ENCODE measurements around the gene SDF4. TPM values are rescaled to one million over a fixed set of nuclear protein-coding genes. Genes with fewer than 3 reads are reported as not detected.
"Not testable (repeated sequence)": the region's sequence is repeated elsewhere in the genome, so short reads cannot be mapped to it uniquely, and the experiment has no call there.

SDF4 gene
- total RNA-seq, 1 donor = 50.0 TPM

DNA sequence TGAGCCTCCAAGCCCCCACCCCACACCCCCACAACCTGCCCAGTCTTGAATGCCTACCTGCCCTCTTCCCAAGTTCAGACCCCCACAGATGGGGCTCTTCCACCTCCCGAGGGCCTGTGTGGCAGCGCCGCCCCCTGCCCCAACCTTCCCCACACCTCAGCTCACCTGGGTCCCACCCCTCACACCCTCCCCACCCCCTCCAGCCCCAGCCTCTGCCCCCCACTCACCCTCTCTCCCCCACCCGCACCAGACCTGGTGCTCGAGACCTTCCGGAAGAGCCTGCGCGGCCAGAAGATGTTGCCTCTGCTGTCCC lies 34.7 kb downstream of the SDF4 start:
- Histone ChIP-seq H3K27me3 (ENCODE audit: insufficient read depth, low read length) (no peaks in the 10 kb centered on the region), H3K9me3 (ENCODE audit: low read depth, low read length) (peaks cover 5% of the 10 kb centered on the region), H3K4me1 (ENCODE audit: insufficient read depth, low read length) (peaks cover 4% of the 10 kb centered on the region), H3K4me3 (ENCODE audit: low read length) (no peak overlapping the region)

DNA sequence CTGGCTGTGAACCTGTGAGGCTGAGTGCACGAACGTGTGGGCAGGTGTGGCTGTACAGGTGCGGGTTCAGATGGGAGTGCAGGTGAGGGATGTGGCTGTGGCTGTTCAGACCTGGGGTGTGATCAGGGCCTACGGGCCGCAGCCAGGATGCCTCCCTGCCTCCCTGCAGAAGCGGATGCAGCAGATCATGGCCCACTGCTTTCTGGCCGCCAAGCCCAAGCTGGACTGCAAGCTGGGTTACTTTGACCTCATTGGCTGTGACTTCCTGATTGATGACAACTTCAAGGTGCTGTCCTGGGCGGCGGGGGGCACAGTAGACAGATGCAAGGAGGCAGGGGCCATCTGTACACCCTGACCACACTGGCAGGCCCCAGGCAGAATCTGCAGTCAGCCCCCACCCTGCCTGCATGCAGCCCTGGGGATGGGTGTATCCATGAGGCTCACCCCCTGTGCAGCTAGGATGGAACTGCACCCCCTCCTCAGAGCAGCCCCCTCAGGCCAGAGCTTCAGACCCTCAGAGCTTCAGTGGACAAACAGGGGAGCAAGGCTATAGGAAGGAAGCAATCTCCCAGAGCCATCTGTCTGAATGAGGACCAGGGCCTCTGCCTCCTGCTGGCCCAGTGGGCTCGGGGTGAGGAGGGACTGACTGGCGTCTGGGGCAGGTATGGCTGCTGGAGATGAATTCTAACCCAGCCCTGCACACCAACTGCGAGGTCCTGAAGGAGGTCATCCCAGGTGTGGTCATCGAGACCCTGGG lies 35.2 kb downstream of the SDF4 start:
- H3K9me3 ChIP-seq (ENCODE audit: low read depth, low read length) = peaks cover 5% of the 10 kb centered on the region
- H3K4me1 ChIP-seq (ENCODE audit: insufficient read depth, low read length) = peaks cover 4% of the 10 kb centered on the region
- no peak overlapping the region for H3K4me3 ChIP-seq (ENCODE audit: low read length)
- H3K27me3 ChIP-seq (ENCODE audit: insufficient read depth, low read length) = no peaks in the 10 kb centered on the region

DNA sequence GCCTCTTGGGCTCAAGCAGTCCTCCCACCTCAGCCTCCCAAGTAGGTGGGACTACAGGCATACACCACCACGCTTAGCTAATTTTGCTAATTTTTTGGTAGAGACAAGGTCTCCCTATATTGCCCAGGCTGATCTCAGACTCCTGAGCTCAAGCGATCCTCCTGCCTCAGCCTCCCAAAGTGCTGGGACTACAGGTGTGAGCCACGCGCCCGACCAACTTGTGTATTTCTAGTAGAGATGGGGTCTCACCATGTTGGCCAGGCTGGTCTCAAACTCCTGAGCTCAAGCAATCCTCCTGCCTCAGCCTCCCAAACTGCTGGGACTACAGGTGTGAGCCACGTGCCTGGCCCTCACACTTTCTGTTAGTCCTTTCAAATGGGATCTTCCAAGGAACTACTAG lies 36.1 kb downstream of the SDF4 start:
- H3K27me3 ChIP-seq (ENCODE audit: insufficient read depth, low read length); H3K9me3 ChIP-seq (ENCODE audit: low read depth, low read length); H3K4me3 ChIP-seq (ENCODE audit: low read length); H3K4me1 ChIP-seq (ENCODE audit: insufficient read depth, low read length): not testable (repeated sequence)

DNA sequence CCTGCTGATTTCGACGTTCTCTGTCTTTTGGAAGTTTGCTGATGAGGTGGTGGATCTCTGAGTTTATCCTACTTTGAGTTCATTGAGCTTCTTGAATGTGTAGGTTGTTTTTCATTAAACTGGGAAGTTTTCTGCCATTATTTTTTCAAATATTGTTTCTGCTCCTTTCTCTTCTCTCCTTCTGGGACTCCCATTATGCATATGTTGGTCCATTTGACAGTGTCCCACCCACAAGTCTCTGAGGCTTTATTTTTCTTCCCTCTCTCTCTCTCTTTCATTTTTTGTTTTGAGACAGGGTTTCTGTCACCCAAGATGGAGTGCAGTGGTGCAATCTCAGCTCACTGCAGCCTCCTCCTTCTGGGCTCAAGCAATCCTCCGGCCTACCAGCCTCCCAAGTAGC lies 37.1 kb downstream of the SDF4 start:
- no peaks in the 10 kb centered on the region for H3K4me1 ChIP-seq (ENCODE audit: insufficient read depth, low read length)
- no peaks in the 10 kb centered on the region for H3K27me3 ChIP-seq (ENCODE audit: insufficient read depth, low read length)
- no peak overlapping the region for H3K4me3 ChIP-seq (ENCODE audit: low read length)
- H3K9me3 ChIP-seq (ENCODE audit: low read depth, low read length) = peaks cover 5% of the 10 kb centered on the region

DNA sequence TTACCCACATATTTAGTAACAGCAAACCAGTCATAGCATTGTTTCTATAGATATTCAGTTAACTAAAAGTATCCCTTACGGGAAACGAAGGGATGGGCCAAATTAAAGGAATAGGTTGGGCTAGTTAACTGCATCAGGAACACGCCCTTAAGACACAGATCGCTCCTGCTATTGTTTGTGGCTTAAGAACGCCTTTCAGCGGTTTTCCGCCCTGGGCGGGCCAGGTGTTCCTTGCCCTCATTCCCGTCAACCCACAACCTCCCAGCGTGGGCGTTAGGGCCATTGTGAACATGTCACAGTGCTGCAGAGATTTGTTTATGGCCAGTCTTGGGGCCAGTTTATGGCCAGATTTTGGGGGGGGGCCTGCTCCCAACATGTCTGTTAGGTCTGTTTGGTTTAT lies 40.1 kb downstream of the SDF4 start:
- Histone ChIP-seq H3K9me3 (ENCODE audit: low read depth, low read length) (peaks cover 5% of the 10 kb centered on the region), H3K27me3 (ENCODE audit: insufficient read depth, low read length) (no peaks in the 10 kb centered on the region), H3K4me3 (ENCODE audit: low read length) (no peak overlapping the region), H3K4me1 (ENCODE audit: insufficient read depth, low read length) (no peaks in the 10 kb centered on the region)

DNA sequence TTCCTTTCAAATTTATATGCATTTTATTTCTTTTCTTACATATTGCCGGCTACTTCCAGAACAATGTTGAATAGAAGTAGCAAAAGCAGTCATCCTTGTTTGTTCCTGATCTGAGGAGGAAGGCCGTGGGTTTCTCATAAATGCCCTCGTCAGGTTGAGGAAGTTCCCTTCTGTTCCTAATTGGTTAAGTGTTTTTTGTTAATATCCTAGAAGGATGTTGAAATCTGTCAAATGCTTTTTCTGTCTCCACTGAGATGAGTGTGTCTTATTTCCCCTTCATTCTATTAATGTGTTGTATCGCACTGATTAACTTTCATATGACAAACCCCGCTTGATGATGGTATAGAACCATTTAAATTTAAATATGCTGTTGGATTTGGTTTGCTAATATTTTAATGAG lies 42.7 kb downstream of the SDF4 start:
- no peaks in the 10 kb centered on the region for H3K4me1 ChIP-seq (ENCODE audit: insufficient read depth, low read length)
- no peak overlapping the region for H3K4me3 ChIP-seq (ENCODE audit: low read length)
- H3K27me3 ChIP-seq (ENCODE audit: insufficient read depth, low read length) = no peaks in the 10 kb centered on the region

DNA sequence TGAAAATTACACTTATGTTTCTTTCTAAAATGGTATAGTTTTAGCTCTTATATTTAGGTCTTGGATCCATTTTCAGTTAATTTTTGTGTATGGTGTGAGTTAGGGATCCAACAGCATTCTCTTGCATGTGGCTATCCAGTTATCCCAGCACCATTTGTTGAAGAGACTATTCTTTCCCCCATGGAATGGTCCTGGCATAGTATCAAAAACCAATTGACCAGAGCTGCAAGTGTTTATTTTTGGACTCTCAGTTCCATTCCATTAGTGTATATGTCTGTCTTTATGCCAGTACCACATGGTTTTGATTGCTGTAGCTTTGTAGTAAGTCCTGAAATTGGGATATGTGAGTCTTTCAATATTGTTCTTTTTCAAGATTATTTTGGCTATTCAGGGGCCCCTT lies 43.9 kb downstream of the SDF4 start:
- Histone ChIP-seq H3K27me3 (ENCODE audit: insufficient read depth, low read length) (no peaks in the 10 kb centered on the region), H3K4me3 (ENCODE audit: low read length) (no peak overlapping the region), H3K9me3 (ENCODE audit: low read depth, low read length) (peaks cover 5% of the 10 kb centered on the region), H3K4me1 (ENCODE audit: insufficient read depth, low read length) (peaks cover 4% of the 10 kb centered on the region)

More for the DNA sequence above, 42.7 kb downstream of the SDF4 start:
- H3K9me3 ChIP-seq (ENCODE audit: low read depth, low read length) = peaks cover 5% of the 10 kb centered on the region

DNA sequence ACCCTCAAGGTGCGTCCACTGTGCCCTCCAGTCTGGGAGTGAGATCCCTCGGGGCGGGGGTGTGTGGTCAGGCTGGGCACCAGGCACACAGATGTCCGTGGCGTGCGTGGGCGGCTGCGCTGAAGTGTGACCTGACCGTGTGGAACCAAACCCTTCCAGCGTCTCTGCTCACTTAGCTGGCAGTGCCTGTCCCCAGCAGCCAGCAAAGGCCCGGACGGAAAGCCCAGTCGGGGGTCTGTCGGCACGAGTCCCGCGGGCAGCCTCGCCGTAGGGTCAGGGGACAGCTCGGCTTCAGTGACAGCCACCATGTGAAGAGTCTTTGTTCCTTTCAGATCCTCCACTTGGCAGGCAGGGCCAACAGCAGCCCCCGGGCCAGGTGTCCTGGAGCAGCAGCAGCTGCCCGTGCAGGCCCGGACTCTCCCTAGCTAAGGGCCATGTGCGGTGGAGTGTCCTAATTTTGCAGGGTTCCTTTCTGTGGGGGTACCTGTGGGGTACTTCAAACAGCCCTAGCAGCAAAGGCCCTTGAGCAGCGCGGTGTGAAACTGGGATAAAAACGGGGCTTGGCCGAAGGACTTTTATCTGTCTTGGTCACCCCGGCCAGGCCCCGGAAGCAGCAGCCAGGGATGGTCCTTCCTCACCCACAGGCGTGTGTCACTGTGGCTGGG lies 46.6 kb downstream of the SDF4 start:
- H3K4me1 ChIP-seq (ENCODE audit: insufficient read depth, low read length) = peaks cover 14% of the 10 kb centered on the region
- H3K27me3 ChIP-seq (ENCODE audit: insufficient read depth, low read length) = no peaks in the 10 kb centered on the region
- H3K4me3 ChIP-seq (ENCODE audit: low read length) = no peak overlapping the region
- H3K9me3 ChIP-seq (ENCODE audit: low read depth, low read length) = no peaks in the 10 kb centered on the region

DNA sequence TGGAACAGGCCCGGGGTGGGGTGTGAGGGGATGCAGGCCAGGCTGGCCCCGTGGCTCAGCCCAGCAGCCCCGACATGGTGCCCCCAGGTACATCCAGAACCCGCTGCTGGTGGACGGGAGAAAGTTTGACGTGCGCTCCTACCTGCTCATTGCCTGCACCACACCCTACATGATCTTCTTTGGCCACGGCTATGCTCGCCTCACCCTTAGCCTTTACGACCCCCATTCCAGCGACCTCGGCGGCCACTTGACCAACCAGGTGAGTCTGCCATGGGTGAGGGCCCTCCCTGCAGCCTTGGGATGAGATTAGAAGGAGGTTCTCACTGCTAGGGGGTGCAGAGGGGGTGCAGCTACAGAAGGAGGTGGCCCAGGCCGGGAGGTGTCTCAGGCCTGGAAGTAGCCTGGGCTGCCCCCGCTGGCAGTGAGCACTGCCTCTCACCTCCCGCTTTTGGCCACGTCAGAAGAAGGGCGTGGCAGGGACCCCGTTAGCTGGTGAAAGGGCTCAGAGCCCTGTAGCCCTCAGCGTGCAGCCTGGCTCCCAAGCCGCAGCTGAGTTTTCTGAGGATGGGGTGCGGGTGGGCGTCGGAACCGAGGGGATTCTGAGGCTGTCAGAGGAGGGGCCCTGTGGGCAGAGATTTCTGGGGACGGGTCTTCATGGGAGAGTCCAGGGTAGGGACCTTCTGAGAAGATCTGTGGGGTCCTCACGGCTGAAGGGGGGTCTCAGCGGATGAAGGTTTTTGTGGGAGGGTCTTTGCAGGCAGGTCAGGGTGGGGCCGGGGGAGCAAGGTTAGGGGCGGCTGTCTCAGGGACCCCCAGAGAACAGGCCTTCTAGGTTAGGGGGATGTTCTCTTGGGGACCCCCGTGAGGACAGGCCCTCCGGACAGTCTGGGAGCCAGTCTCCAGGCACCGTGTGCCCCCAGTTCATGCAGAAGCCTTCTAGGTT lies 47.7 kb downstream of the SDF4 start:
- no peak overlapping the region for H3K4me3 ChIP-seq (ENCODE audit: low read length)
- H3K9me3 ChIP-seq (ENCODE audit: low read depth, low read length) = no peaks in the 10 kb centered on the region
- H3K4me1 ChIP-seq (ENCODE audit: insufficient read depth, low read length) = peaks cover 14% of the 10 kb centered on the region
- H3K27me3 ChIP-seq (ENCODE audit: insufficient read depth, low read length) = no peaks in the 10 kb centered on the region

DNA sequence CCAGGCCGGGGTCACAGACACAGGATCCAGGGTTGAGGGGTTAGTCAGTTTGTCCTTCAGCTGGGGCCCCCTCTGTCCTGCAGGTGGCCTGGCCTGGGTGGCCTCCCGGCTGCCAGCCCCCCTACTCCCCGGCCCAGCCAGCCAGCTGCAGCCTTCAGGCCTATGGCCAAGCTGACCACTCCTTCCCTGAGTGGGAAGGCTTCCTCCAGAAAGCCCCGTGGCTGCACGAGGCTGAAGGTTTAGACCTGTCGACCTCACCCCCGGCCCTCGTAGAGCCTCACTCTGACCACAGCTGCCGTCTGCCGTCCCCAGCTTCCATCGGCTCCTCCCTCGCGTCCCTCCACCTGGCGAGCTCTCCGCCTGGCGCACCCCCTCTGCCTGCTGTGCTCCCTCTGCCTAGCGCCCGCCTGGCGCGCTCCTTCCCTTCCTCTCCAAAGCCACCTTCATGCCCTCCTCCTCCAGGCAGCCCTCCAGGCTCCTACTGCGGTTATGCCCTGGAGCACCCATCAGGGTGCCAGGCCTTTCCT lies 48.5 kb downstream of the SDF4 start:
- H3K4me3 ChIP-seq (ENCODE audit: low read length) = no peak overlapping the region
- no peaks in the 10 kb centered on the region for H3K27me3 ChIP-seq (ENCODE audit: insufficient read depth, low read length)
- peaks cover 14% of the 10 kb centered on the region for H3K4me1 ChIP-seq (ENCODE audit: insufficient read depth, low read length)
- H3K9me3 ChIP-seq (ENCODE audit: low read depth, low read length) = no peaks in the 10 kb centered on the region

DNA sequence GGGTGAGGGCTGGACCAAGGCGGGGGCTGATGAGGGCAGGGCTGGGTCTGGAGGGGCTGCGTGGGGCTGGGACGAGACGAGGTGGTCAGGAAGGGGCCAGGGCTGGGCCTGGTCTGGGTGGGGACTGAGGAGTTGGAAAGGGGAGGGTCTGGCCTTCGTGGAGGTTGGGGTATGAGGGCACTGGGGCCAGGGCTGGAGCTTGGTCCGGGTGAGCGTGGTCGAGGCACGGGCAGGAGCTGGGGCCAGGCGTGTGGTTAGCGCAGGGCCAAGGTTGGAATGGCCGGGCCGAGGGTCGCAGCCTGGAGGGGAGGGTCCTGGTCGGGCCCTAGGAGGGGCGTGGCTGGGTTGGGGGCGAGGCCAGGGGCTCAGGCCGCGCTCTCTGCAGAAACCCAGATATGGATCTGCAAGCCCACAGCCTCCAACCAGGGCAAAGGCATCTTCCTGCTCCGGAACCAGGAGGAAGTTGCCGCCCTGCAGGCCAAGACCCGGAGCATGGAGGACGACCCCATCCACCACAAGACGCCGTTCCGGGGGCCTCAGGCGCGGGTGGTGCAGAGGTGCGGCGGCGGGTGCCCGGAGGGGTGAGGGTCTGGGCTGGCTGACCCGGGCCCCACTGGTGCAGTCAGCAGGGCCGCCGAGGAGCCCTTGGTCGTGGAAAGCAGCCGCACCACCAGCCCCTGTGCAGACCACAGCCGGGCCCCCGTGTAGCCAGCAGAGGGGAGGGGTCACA lies 49.1 kb downstream of the SDF4 start:
- H3K27me3 ChIP-seq (ENCODE audit: insufficient read depth, low read length) = no peaks in the 10 kb centered on the region
- no peaks in the 10 kb centered on the region for H3K9me3 ChIP-seq (ENCODE audit: low read depth, low read length)
- no peak overlapping the region for H3K4me3 ChIP-seq (ENCODE audit: low read length)
- H3K4me1 ChIP-seq (ENCODE audit: insufficient read depth, low read length) = peaks cover 14% of the 10 kb centered on the region

DNA sequence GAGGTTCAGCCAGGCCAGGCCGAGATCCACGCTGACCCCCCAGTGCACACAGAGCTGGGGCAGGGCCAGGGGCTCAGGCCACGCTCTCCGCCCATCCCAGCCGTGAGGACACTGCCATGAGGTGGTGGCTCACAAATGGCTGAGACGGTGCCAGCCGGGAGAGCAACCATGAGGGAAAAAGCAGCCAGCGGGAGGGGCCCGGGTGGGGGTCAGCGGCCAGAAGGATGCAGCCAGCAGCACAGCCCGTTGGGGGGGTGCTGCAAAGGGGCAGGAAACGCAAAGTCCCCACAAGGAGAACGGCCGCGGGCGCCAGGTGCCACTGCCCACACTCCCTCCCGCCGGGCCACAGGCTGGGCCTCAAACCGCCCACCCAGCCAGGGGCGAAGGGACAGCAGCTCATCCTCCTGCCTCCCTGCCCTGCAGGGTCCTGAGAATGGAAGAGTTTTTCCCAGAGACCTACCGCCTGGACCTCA lies 49.8 kb downstream of the SDF4 start:
- Histone ChIP-seq H3K9me3 (ENCODE audit: low read depth, low read length) (no peaks in the 10 kb centered on the region), H3K4me3 (ENCODE audit: low read length) (no peak overlapping the region), H3K4me1 (ENCODE audit: insufficient read depth, low read length) (peaks cover 14% of the 10 kb centered on the region), H3K27me3 (ENCODE audit: insufficient read depth, low read length) (no peaks in the 10 kb centered on the region)

DNA sequence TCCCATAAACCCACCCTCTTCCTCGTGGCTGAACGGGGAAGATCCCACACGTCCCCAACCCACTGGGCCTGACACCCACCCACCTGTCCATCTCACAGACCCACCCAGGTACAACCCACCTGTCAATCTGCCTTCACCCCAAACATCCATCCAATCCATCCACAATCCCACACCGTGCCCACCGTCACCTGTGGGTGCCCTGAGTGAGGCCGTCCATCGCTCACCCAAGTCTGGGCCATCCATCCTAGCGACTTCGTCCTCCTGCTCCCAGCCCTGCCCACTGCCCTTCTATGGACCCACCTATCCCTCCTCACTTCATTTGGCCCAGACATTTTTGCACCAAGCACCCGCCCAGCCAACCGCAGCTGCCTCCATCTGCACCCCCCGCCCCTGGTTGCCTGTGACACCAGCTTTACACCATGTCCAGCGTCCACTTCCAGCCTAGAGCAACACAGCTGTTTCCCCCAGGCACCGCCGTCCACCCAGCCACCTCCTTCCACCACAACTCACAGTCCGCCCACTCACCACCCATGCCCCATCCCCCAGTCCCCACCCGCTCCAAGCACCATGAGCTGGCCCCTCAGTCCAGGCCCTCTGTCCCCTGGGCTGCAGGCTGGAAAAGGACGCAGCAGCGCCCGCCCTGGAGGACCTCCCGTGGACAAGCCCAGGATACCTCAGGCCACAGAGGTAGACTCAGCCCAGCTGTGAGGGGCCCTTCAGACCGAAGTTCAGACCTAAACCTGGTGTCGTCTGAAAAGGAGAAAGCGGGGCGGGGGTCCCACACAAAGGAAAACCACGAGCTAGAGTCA lies 50.5 kb downstream of the SDF4 start:
- peaks cover 14% of the 10 kb centered on the region for H3K4me1 ChIP-seq (ENCODE audit: insufficient read depth, low read length)
- H3K9me3 ChIP-seq (ENCODE audit: low read depth, low read length) = no peaks in the 10 kb centered on the region
- H3K27me3 ChIP-seq (ENCODE audit: insufficient read depth, low read length) = no peaks in the 10 kb centered on the region
- H3K4me3 ChIP-seq (ENCODE audit: low read length) = no peak overlapping the region

All from mononuclear cell (primary cell).